ENCODE results near the gene PATL2.
"Not testable (repeated sequence)": the region's sequence is repeated elsewhere in the genome, so short reads cannot be mapped to it uniquely, and the experiment has no call there.

The PATL2 gene

GRCh38 chr15:44711096-44711742 lies at the start of gene PATL2, which contains the start of gene B2M:
TSS of gene PATL2 (minus strand) at chr15:44711323. CDS start at chr15:44676490, 34,833 bp downstream.
TSS of gene B2M (plus strand) at chr15:44711517. CDS start at chr15:44711547, 30 bp downstream.
- Histone ChIP-seq H3K36me3 (ENCODE audit: insufficient read depth, low read length) (peaks cover 32% of the 10 kb centered on the region), H3F3A (ENCODE audit: insufficient read depth, low read length) (no peaks in the 10 kb centered on the region), H3K4me1 (ENCODE audit: insufficient read depth, low read length, severe bottlenecking) (peaks cover 33% of the 10 kb centered on the region), H2AFZ (ENCODE audit: low read length) (peak within 1 kb of the TSS; percentile 16; the same call in 1 of the 2 replicates), H3K27ac (ENCODE audit: low read depth, low read length, poor library complexity, severe bottlenecking) (peak within 1 kb of the TSS; percentile 84), H3K9me3 (ENCODE audit: low read length) (no peaks in the 10 kb centered on the region), H3K4me3 (ENCODE audit: low read depth, low read length, poor library complexity, severe bottlenecking) (peak within 1 kb of the TSS; percentile 77), H3K4me2 (ENCODE audit: low read length) (peak within 1 kb of the TSS; percentile 91), H3K79me2 (ENCODE audit: insufficient read depth, low read length) (peaks cover 34% of the 10 kb centered on the region), H3K9me2 (ENCODE audit: low read depth, low read length) (no peaks in the 10 kb centered on the region), H3K27me3 (ENCODE audit: insufficient read depth, low read length) (no peaks in the 10 kb centered on the region), H4K20me1 (ENCODE audit: insufficient read depth, low read length) (0 out of 2 replicates have a peak, but pooled peaks cover 3% of the 10 kb centered on the region), H3K9ac (ENCODE audit: low read length) (peak within 1 kb of the TSS; percentile 86)
- no peak for TF ChIP-seq EZH2 (IDR thresholded peaks at IDR 0.05; ENCODE audit: borderline replicate concordance, low read length)
- no peak for TF ChIP-seq CTCF (IDR thresholded peaks at IDR 0.05; ENCODE audit: low read length)

- Histone ChIP-seq H4K20me1 (ENCODE audit: insufficient read depth, low read length) (no peaks in the 10 kb centered on the region), H3F3A (ENCODE audit: insufficient read depth, low read length) (no peaks in the 10 kb centered on the region), H3K27ac (ENCODE audit: low read depth, low read length, poor library complexity, severe bottlenecking) (no peak overlapping the region), H3K79me2 (ENCODE audit: insufficient read depth, low read length) (no peaks in the 10 kb centered on the region), H3K4me1 (ENCODE audit: insufficient read depth, low read length, severe bottlenecking) (no peaks in the 10 kb centered on the region), H3K4me3 (ENCODE audit: low read depth, low read length, poor library complexity, severe bottlenecking) (no peak overlapping the region), H3K27me3 (ENCODE audit: insufficient read depth, low read length) (no peaks in the 10 kb centered on the region), H3K9me3 (ENCODE audit: low read length) (no peaks in the 10 kb centered on the region), H3K9me2 (ENCODE audit: low read depth, low read length) (no peaks in the 10 kb centered on the region; the same call in 1 of the 2 replicates), H2AFZ (ENCODE audit: low read length) (no peak overlapping the region), H3K9ac (ENCODE audit: low read length) (no peak overlapping the region), H3K4me2 (ENCODE audit: low read length) (no peak overlapping the region), H3K36me3 (ENCODE audit: insufficient read depth, low read length) (no peaks in the 10 kb centered on the region)
- TF ChIP-seq EZH2 (IDR thresholded peaks at IDR 0.05; ENCODE audit: borderline replicate concordance, low read length) (no peak), CTCF (IDR thresholded peaks at IDR 0.05; ENCODE audit: low read length) (no peak)
These were observed 42.2 kb upstream of the PATL2 start for GRCh38 chr15:44753345-44753744.

- not testable (repeated sequence) for H3K4me3 ChIP-seq (ENCODE audit: low read depth, low read length, poor library complexity, severe bottlenecking); H3K4me2 ChIP-seq (ENCODE audit: low read length)
These were observed 32.3 kb upstream of the PATL2 start for GRCh38 chr15:44743454-44743853.

GRCh38 chr15:44739222-44739847 lies 28.2 kb upstream of the PATL2 start:
- not testable (repeated sequence) for H3K27me3 ChIP-seq (ENCODE audit: insufficient read depth, low read length); H3K36me3 ChIP-seq (ENCODE audit: insufficient read depth, low read length); H3K79me2 ChIP-seq (ENCODE audit: insufficient read depth, low read length); H3K9me3 ChIP-seq (ENCODE audit: low read length); H3K9me2 ChIP-seq (ENCODE audit: low read depth, low read length); H3K4me2 ChIP-seq (ENCODE audit: low read length); H3F3A ChIP-seq (ENCODE audit: insufficient read depth, low read length); H4K20me1 ChIP-seq (ENCODE audit: insufficient read depth, low read length); H3K27ac ChIP-seq (ENCODE audit: low read depth, low read length, poor library complexity, severe bottlenecking); H3K9ac ChIP-seq (ENCODE audit: low read length); H2AFZ ChIP-seq (ENCODE audit: low read length); H3K4me3 ChIP-seq (ENCODE audit: low read depth, low read length, poor library complexity, severe bottlenecking)
- H3K4me1 ChIP-seq (ENCODE audit: insufficient read depth, low read length, severe bottlenecking): peaks cover 22% of the 10 kb centered on the region

More at GRCh38 chr15:44743454-44743853, 32.3 kb upstream of the PATL2 start:
- not testable (repeated sequence) for H3K9me2 ChIP-seq (ENCODE audit: low read depth, low read length); H3K36me3 ChIP-seq (ENCODE audit: insufficient read depth, low read length); H3K27ac ChIP-seq (ENCODE audit: low read depth, low read length, poor library complexity, severe bottlenecking); H3K27me3 ChIP-seq (ENCODE audit: insufficient read depth, low read length); H2AFZ ChIP-seq (ENCODE audit: low read length); H3K9ac ChIP-seq (ENCODE audit: low read length); H3K4me1 ChIP-seq (ENCODE audit: insufficient read depth, low read length, severe bottlenecking); H3F3A ChIP-seq (ENCODE audit: insufficient read depth, low read length); H3K79me2 ChIP-seq (ENCODE audit: insufficient read depth, low read length); H4K20me1 ChIP-seq (ENCODE audit: insufficient read depth, low read length); H3K9me3 ChIP-seq (ENCODE audit: low read length)
